ENCODE measurements around the gene NCAPG. TPM values are rescaled to one million over a fixed set of nuclear protein-coding genes. Genes with fewer than 3 reads are reported as not detected.

NCAPG gene
- total and polyA plus RNA-seq, 9 of the 15 experiments (the other 6 are each of a cell fraction or from before 2014, with no cell fraction given): 25.6 to 102 (median 65.3) TPM

DNA sequence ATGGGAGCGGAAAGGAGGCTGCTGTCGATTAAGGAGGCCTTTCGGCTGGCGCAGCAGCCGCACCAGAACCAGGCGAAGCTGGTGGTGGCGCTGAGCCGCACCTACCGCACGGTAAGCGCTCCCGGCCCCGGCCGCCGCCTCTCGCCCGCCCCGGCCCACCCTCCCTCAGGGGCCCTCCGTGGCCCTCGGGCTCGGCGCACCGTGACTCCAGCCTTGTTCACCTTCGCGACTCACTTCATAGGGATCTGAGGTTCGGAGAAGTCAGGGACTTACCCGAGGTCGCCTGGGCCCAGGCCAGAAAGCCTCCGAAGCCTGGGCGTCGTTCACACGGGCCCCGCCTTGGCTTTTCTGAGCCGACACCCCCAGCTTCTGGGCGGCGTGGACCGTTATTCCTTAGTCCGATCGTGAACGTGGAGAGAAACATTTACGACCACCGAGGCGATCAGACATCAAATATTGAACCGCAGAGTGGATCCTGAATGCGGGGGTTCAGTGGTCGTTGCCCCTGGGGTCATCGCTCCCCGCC, 362 bp downstream of the NCAPG start (continued):
- TF ChIP-seq, protein P1, sequence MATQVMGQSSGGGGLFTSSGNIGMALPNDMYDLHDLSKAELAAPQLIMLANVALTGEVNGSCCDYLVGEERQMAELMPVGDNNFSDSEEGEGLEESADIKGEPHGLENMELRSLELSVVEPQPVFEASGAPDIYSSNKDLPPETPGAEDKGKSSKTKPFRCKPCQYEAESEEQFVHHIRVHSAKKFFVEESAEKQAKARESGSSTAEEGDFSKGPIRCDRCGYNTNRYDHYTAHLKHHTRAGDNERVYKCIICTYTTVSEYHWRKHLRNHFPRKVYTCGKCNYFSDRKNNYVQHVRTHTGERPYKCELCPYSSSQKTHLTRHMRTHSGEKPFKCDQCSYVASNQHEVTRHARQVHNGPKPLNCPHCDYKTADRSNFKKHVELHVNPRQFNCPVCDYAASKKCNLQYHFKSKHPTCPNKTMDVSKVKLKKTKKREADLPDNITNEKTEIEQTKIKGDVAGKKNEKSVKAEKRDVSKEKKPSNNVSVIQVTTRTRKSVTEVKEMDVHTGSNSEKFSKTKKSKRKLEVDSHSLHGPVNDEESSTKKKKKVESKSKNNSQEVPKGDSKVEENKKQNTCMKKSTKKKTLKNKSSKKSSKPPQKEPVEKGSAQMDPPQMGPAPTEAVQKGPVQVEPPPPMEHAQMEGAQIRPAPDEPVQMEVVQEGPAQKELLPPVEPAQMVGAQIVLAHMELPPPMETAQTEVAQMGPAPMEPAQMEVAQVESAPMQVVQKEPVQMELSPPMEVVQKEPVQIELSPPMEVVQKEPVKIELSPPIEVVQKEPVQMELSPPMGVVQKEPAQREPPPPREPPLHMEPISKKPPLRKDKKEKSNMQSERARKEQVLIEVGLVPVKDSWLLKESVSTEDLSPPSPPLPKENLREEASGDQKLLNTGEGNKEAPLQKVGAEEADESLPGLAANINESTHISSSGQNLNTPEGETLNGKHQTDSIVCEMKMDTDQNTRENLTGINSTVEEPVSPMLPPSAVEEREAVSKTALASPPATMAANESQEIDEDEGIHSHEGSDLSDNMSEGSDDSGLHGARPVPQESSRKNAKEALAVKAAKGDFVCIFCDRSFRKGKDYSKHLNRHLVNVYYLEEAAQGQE (IDR thresholded peaks at IDR 0.05; ENCODE audit: borderline replicate concordance): no peak
- TF ChIP-seq, protein P1 (CRISPR knock-in tag; IDR thresholded peaks at IDR 0.05; ENCODE audit: low read depth): no peak
- TF ChIP-seq, protein P2, sequence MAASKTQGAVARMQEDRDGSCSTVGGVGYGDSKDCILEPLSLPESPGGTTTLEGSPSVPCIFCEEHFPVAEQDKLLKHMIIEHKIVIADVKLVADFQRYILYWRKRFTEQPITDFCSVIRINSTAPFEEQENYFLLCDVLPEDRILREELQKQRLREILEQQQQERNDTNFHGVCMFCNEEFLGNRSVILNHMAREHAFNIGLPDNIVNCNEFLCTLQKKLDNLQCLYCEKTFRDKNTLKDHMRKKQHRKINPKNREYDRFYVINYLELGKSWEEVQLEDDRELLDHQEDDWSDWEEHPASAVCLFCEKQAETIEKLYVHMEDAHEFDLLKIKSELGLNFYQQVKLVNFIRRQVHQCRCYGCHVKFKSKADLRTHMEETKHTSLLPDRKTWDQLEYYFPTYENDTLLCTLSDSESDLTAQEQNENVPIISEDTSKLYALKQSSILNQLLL (CRISPR knock-in tag; IDR thresholded peaks at IDR 0.05; ENCODE audit: borderline replicate concordance): no peak
- TF ChIP-seq HMGN3 (IDR thresholded peaks at IDR 0.05; ENCODE audit: borderline replicate concordance, extremely low read depth, insufficient read length, low read depth, low read length) (peak; percentile 14), ZNF224 (CRISPR knock-in tag; IDR thresholded peaks at IDR 0.05) (0 out of 2 replicates have a peak, but pooled peaks have one; percentile 1), SETDB1 (IDR thresholded peaks at IDR 0.05; ENCODE audit: low read length) (no peak), ZNF644 (tag; IDR thresholded peaks at IDR 0.05; ENCODE audit: low read depth) (no peak), IRF2 (CRISPR knock-in tag; IDR thresholded peaks at IDR 0.05) (no peak), ZNF766 (CRISPR knock-in tag; conservative IDR thresholded peaks at IDR 0.05) (0 out of 2 replicates have a peak, but pooled peaks have one; percentile 26), GATAD2B (IDR thresholded peaks at IDR 0.05; ENCODE audit: borderline replicate concordance) (no peak), RBM34 (IDR thresholded peaks at IDR 0.05; ENCODE audit: borderline replicate concordance, insufficient read depth, low read length) (no peak), ZBED1 (IDR thresholded peaks at IDR 0.05) (no peak)
- TF ChIP-seq, protein P3, sequence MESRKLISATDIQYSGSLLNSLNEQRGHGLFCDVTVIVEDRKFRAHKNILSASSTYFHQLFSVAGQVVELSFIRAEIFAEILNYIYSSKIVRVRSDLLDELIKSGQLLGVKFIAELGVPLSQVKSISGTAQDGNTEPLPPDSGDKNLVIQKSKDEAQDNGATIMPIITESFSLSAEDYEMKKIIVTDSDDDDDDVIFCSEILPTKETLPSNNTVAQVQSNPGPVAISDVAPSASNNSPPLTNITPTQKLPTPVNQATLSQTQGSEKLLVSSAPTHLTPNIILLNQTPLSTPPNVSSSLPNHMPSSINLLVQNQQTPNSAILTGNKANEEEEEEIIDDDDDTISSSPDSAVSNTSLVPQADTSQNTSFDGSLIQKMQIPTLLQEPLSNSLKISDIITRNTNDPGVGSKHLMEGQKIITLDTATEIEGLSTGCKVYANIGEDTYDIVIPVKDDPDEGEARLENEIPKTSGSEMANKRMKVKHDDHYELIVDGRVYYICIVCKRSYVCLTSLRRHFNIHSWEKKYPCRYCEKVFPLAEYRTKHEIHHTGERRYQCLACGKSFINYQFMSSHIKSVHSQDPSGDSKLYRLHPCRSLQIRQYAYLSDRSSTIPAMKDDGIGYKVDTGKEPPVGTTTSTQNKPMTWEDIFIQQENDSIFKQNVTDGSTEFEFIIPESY (CRISPR knock-in tag; IDR thresholded peaks at IDR 0.05): 0 out of 2 replicates have a peak, but pooled peaks have one; percentile 0
- TF ChIP-seq, protein P4, sequence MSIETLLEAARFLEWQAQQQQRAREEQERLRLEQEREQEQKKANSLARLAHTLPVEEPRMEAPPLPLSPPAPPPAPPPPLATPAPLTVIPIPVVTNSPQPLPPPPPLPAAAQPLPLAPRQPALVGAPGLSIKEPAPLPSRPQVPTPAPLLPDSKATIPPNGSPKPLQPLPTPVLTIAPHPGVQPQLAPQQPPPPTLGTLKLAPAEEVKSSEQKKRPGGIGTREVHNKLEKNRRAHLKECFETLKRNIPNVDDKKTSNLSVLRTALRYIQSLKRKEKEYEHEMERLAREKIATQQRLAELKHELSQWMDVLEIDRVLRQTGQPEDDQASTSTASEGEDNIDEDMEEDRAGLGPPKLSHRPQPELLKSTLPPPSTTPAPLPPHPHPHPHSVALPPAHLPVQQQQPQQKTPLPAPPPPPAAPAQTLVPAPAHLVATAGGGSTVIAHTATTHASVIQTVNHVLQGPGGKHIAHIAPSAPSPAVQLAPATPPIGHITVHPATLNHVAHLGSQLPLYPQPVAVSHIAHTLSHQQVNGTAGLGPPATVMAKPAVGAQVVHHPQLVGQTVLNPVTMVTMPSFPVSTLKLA (conservative IDR thresholded peaks at IDR 0.05): 0 out of 4 replicates have a peak, but pooled peaks of 1 of the 2 experiments have one; percentile 10

All from K562 (cell line).